HepG2 (cell line): ENCODE results near the gene RACGAP1. TPM values are rescaled to one million over a fixed set of nuclear protein-coding genes. Genes with fewer than 3 reads are reported as not detected.

Experiments
- ATAC-seq: fragments of 200-7000 bp; cut with Tn5 transposase; 3 replicates; pipeline ENCODE4 v1.9.1; 2020; ENCODE audit warnings: mild to moderate bottlenecking, moderate library complexity
- BruUV-seq: library from RNA; stranded (reverse); fragments of 400-500 nt; replicated peaks from 2 replicates; lab custom pipeline; 2021; lab: Mats Ljungman, UMichigan
- CTCF ChIA-PET: fragments of 300-600 bp; formaldehyde crosslinking; extraction: SDS; loops from one replicate; lab custom pipeline; 2021; ENCODE audit warnings: low total read pairs, inconsistent platforms, low intra/inter-chr PET ratio; lab: Yijun Ruan, JAX
- POLR2A ChIA-PET: fragments of 350-600 bp; sonication (Branson Sonifier 250); formaldehyde crosslinking; loops from one replicate; lab custom pipeline; 2020; ENCODE audit warnings: antibody characterized with exemption, inconsistent platforms; lab: Yijun Ruan, JAX
- DNase-seq: peaks from one replicate; pipeline ENCODE4 v3.0.0-alpha.2; 2015; ENCODE audit warnings: low spot score
- FAIRE-seq: peaks from 3 replicates; lab custom pipeline; 2011; peaks lifted over from hg19 to GRCh38; lab: Jason Lieb, UNC
- H2AFZ ChIP-seq: one replicate; pipeline ENCODE4 v1.6.1; 2011; ENCODE audit warnings: low read length, inconsistent platforms
- H3K27ac ChIP-seq: fragments of 300-600 bp; 3 replicates; pipeline ENCODE4 v1.8.0; 2011; ENCODE audit warnings: mixed run types, mild to moderate bottlenecking, mixed read lengths, low read length, inconsistent platforms; ENCODE audit not compliant: insufficient read depth; ENCODE audit errors: extremely low read length
- H3K27me3 ChIP-seq, 2 experiments: fragments of 200-600 bp in 1 of 2; 2 replicates in 1 of 2; 3 replicates in 1 of 2; pipeline versions ENCODE4 v1.6.0 to v1.8.0; 2011; ENCODE audit warnings: low read length in 2 of 2, mild to moderate bottlenecking in 2 of 2, moderate library complexity in 2 of 2, inconsistent platforms in 1 of 2; ENCODE audit not compliant: insufficient read depth in 2 of 2, control insufficient read depth in 1 of 2
- H3K36me3 ChIP-seq, 2 experiments: fragments of 200-600 bp in 1 of 2; replicated peaks in 1 of 2; 2 replicates in 1 of 2; 3 replicates in 1 of 2; pipeline versions ENCODE4 v1.5.1 to v1.8.0; 2011; ENCODE audit warnings: low read length in 2 of 2, inconsistent platforms in 1 of 2; ENCODE audit not compliant: insufficient read depth in 2 of 2, control insufficient read depth in 1 of 2
- H3K4me1 ChIP-seq: 2 replicates; pipeline ENCODE4 v1.5.1; 2012; ENCODE audit warnings: low read length, inconsistent platforms; ENCODE audit not compliant: insufficient read depth
- H3K4me2 ChIP-seq: 2 replicates; pipeline ENCODE4 v1.6.0; 2011; ENCODE audit warnings: low read depth, low read length, inconsistent platforms
- H3K4me3 ChIP-seq, 3 experiments: fragments of 200-600 bp in 1 of 3; sonication (generic), shearing (Covaris generic) in 1 of 3; replicated peaks in 1 of 3; 2 replicates each; pipeline ENCODE4 v1.5.1; 2011 to 2016; ENCODE audit warnings: low read length in 3 of 3, inconsistent platforms in 2 of 3, low read depth in 2 of 3, mild to moderate bottlenecking in 2 of 3, control low read depth in 1 of 3, mixed read lengths in 1 of 3; ENCODE audit not compliant: insufficient read depth in 1 of 3
- H3K79me2 ChIP-seq: one replicate; pipeline ENCODE4 v1.6.1; 2011; ENCODE audit warnings: low read length, inconsistent platforms; ENCODE audit not compliant: insufficient read depth
- H3K9ac ChIP-seq: 2 replicates; pipeline ENCODE4 v1.6.0; 2011; ENCODE audit warnings: mild to moderate bottlenecking, low read depth, low read length, inconsistent platforms; ENCODE audit not compliant: insufficient read depth
- H3K9me3 ChIP-seq: 2 replicates; pipeline ENCODE4 v1.5.1; 2012; ENCODE audit warnings: mild to moderate bottlenecking, low read length
- H4K20me1 ChIP-seq: 2 replicates; pipeline ENCODE4 v1.6.0; 2011; ENCODE audit warnings: inconsistent platforms, mild to moderate bottlenecking, low read length, moderate library complexity; ENCODE audit not compliant: insufficient read depth
- HNF1B ChIP-seq: sonication (generic); formaldehyde crosslinking; IDR thresholded peaks from 2 replicates; pipeline ENCODE4 v1.5.1; 2020; ENCODE audit warnings: mild to moderate bottlenecking, moderate library complexity, missing genetic modification reagents
- HNRNPH1 ChIP-seq: fragments of 200-400 bp; formaldehyde crosslinking; optimal IDR thresholded peaks from 2 replicates; pipeline ENCODE3; 2017; ENCODE audit warnings: mild to moderate bottlenecking, low read depth, low read length
- HNRNPLL ChIP-seq: fragments of 200-400 bp; formaldehyde crosslinking; IDR thresholded peaks from 2 replicates; pipeline ENCODE4 v1.6.1; 2017; ENCODE audit warnings: mild to moderate bottlenecking, low read depth, low read length; ENCODE audit not compliant: poor library complexity, severe bottlenecking
- POLR2A ChIP-seq, 2 experiments: IDR thresholded peaks; 2 replicates each; pipeline ENCODE4 v1.6.1; 2011; ENCODE audit warnings: low read depth in 2 of 2, low read length in 2 of 2, mild to moderate bottlenecking in 1 of 2, moderate library complexity in 1 of 2; ENCODE audit not compliant: insufficient read depth in 1 of 2
- PRMT3 ChIP-seq: sonication (generic); formaldehyde crosslinking; IDR thresholded peaks from 2 replicates; pipeline ENCODE4 v1.8.1; 2022; ENCODE audit warnings: low read depth, mild to moderate bottlenecking, moderate library complexity, missing genetic modification reagents, borderline replicate concordance
- RFX1 ChIP-seq: fragments of 450-650 bp; IDR thresholded peaks from 2 replicates; pipeline ENCODE4 v1.6.1; 2017
- SETDB1 ChIP-seq: sonication (generic); formaldehyde crosslinking; IDR thresholded peaks from 2 replicates; pipeline ENCODE4 v1.5.1; 2020; ENCODE audit warnings: missing genetic modification reagents, mild to moderate bottlenecking, borderline replicate concordance
- ZC3H4 ChIP-seq: sonication (generic); formaldehyde crosslinking; IDR thresholded peaks from 2 replicates; pipeline ENCODE4 v1.4.0; 2020; ENCODE audit warnings: missing genetic modification reagents, borderline replicate concordance
- ZFP36L2 ChIP-seq: sonication (generic); formaldehyde crosslinking; IDR thresholded peaks from 2 replicates; pipeline ENCODE4 v1.4.0; 2020; ENCODE audit warnings: missing genetic modification reagents
- ZNF331 ChIP-seq: sonication (generic); formaldehyde crosslinking; IDR thresholded peaks from 2 replicates; pipeline ENCODE4 v1.4.0; 2020; ENCODE audit warnings: missing genetic modification reagents
- ZNF567 ChIP-seq: sonication (generic); formaldehyde crosslinking; IDR thresholded peaks from 2 replicates; pipeline ENCODE4 v1.8.1; 2023; ENCODE audit warnings: mild to moderate bottlenecking, missing genetic modification reagents, borderline replicate concordance
- WGBS: methylation state at CpG from one replicate; pipeline ENCODE4 v1.1.6; 2017; ENCODE audit warnings: low lambda C conversion rate; 5-methylcytosine and 5-hydroxymethylcytosine counted together
- in situ Hi-C: cut with HindIII; loops from 2 replicates; pipeline ENCODE4 v1.10.0; 2017; ENCODE audit warnings: low pct_unique_long_range_greater_than_20kb; ENCODE audit not compliant: extremely low pct_ligation_motif_present
- intact Hi-C: fragments of 100-400 bp; cut with micrococcal nuclease; formaldehyde crosslinking; loops from one replicate; pipeline ENCODE4 v1.10.0; 2022; ENCODE audit not compliant: unreplicated experiment
- polyA plus RNA-seq, 8 experiments: library from polyadenylated mRNA; depleted of rRNA in 3 of 8; stranded (reverse) in 7 of 8; unstranded in 1 of 8; fragments of >200 nt; fragmentation: Illumina TruSeq in 4 of 8; extraction: Trizol in 4 of 8; gene quantifications; 2 replicates each; pipeline versions ENCODE4 v1.2.1 to v1.2.3, GENCODE V29; 2011 to 2016; ENCODE audit warnings: low read depth in 4 of 8, missing spikeins in 1 of 8, mixed read lengths in 1 of 8; ENCODE audit not compliant: insufficient read depth in 1 of 8
- total RNA-seq, 5 experiments: library from RNA; depleted of rRNA; stranded (reverse); fragments of >200 nt; fragmentation: Illumina TruSeq; extraction: Trizol; gene quantifications; 2 replicates each; pipeline ENCODE4 v1.2.3, GENCODE V29; 2016; ENCODE audit warnings: low read depth in 1 of 5
- TF ChIP-seq, protein P1 (sequence below): sonication (generic); formaldehyde crosslinking; IDR thresholded peaks from 2 replicates; pipeline ENCODE4 v1.5.0; 2020; ENCODE audit warnings: mild to moderate bottlenecking, missing genetic modification reagents, borderline replicate concordance
- TF ChIP-seq, protein P2 (sequence below): sonication (generic); formaldehyde crosslinking; conservative IDR thresholded peaks from 2 replicates; pipeline ENCODE4 v1.8.0; 2022; ENCODE audit warnings: mild to moderate bottlenecking, moderate library complexity, missing genetic modification reagents
- TF ChIP-seq, protein P3 (sequence below): sonication (generic); formaldehyde crosslinking; IDR thresholded peaks from 2 replicates; pipeline ENCODE4 v1.8.1; 2023; ENCODE audit warnings: missing genetic modification reagents, mild to moderate bottlenecking, borderline replicate concordance

RACGAP1 gene
- total and polyA plus RNA-seq, 2 of the 13 experiments (the other 11 are each of a cell fraction or from before 2014, with no cell fraction given): 16.7 to 57.9 TPM

GRCh38 chr12:49990273-49990672 is 35.0 kb downstream of the RACGAP1 start:
- no peaks in the 10 kb centered on the region for H3K9me3 ChIP-seq
- H4K20me1 ChIP-seq: no peaks in the 10 kb centered on the region
- H3K79me2 ChIP-seq: no peaks in the 10 kb centered on the region
- ChIA-PET CTCF (no interaction called here), POLR2A (no interaction called here)
- no peak for FAIRE-seq
- no peak overlapping the region for H3K4me2 ChIP-seq
- no peak for ATAC-seq
- no peak overlapping the region for H3K9ac ChIP-seq
- peaks cover 19 to 26% of the 10 kb centered on the region in 2 experiments for H3K36me3 ChIP-seq
- 96% methylated on average over 4 of the region's 4 CpGs for WGBS
- intact Hi-C loops: no loop called here
- H3K27me3 ChIP-seq: no peaks in the 10 kb centered on the region
- H2AFZ ChIP-seq: no peak overlapping the region
- BruUV-seq: no TSS peak
- H3K4me3 ChIP-seq: no peak overlapping the region
- no peak for DNase-seq
- in situ Hi-C loops: no loop called here
- H3K27ac ChIP-seq: no peak overlapping the region
- H3K4me1 ChIP-seq: peaks cover 20% of the 10 kb centered on the region
- TF ChIP-seq HNF1B (CRISPR knock-in tag) (no peak), SETDB1 (no peak), POLR2A (IDR thresholded peaks at IDR 0.05; ENCODE audit: insufficient read depth in 1 of 2, low read depth in 2 of 2, low read length in 2 of 2) (no peak), ZNF567 (no peak), ZNF331 (CRISPR knock-in tag) (no peak), HNRNPLL (no peak), PRMT3 (no peak), RFX1 (no peak), ZC3H4 (CRISPR knock-in tag) (no peak), HNRNPH1 (no peak), ZFP36L2 (CRISPR knock-in tag) (no peak)
- TF ChIP-seq, protein P1, sequence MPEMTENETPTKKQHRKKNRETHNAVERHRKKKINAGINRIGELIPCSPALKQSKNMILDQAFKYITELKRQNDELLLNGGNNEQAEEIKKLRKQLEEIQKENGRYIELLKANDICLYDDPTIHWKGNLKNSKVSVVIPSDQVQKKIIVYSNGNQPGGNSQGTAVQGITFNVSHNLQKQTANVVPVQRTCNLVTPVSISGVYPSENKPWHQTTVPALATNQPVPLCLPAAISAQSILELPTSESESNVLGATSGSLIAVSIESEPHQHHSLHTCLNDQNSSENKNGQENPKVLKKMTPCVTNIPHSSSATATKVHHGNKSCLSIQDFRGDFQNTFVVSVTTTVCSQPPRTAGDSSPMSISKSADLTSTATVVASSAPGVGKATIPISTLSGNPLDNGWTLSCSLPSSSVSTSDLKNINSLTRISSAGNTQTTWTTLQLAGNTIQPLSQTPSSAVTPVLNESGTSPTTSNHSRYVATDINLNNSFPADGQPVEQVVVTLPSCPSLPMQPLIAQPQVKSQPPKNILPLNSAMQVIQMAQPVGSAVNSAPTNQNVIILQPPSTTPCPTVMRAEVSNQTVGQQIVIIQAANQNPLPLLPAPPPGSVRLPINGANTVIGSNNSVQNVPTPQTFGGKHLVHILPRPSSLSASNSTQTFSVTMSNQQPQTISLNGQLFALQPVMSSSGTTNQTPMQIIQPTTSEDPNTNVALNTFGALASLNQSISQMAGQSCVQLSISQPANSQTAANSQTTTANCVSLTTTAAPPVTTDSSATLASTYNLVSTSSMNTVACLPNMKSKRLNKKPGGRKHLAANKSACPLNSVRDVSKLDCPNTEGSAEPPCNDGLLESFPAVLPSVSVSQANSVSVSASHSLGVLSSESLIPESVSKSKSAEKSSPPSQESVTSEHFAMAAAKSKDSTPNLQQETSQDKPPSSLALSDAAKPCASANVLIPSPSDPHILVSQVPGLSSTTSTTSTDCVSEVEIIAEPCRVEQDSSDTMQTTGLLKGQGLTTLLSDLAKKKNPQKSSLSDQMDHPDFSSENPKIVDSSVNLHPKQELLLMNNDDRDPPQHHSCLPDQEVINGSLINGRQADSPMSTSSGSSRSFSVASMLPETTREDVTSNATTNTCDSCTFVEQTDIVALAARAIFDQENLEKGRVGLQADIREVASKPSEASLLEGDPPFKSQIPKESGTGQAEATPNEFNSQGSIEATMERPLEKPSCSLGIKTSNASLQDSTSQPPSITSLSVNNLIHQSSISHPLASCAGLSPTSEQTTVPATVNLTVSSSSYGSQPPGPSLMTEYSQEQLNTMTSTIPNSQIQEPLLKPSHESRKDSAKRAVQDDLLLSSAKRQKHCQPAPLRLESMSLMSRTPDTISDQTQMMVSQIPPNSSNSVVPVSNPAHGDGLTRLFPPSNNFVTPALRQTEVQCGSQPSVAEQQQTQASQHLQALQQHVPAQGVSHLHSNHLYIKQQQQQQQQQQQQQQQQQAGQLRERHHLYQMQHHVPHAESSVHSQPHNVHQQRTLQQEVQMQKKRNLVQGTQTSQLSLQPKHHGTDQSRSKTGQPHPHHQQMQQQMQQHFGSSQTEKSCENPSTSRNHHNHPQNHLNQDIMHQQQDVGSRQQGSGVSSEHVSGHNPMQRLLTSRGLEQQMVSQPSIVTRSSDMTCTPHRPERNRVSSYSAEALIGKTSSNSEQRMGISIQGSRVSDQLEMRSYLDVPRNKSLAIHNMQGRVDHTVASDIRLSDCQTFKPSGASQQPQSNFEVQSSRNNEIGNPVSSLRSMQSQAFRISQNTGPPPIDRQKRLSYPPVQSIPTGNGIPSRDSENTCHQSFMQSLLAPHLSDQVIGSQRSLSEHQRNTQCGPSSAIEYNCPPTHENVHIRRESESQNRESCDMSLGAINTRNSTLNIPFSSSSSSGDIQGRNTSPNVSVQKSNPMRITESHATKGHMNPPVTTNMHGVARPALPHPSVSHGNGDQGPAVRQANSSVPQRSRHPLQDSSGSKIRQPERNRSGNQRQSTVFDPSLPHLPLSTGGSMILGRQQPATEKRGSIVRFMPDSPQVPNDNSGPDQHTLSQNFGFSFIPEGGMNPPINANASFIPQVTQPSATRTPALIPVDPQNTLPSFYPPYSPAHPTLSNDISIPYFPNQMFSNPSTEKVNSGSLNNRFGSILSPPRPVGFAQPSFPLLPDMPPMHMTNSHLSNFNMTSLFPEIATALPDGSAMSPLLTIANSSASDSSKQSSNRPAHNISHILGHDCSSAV (CRISPR knock-in tag): no peak
- TF ChIP-seq, protein P2, sequence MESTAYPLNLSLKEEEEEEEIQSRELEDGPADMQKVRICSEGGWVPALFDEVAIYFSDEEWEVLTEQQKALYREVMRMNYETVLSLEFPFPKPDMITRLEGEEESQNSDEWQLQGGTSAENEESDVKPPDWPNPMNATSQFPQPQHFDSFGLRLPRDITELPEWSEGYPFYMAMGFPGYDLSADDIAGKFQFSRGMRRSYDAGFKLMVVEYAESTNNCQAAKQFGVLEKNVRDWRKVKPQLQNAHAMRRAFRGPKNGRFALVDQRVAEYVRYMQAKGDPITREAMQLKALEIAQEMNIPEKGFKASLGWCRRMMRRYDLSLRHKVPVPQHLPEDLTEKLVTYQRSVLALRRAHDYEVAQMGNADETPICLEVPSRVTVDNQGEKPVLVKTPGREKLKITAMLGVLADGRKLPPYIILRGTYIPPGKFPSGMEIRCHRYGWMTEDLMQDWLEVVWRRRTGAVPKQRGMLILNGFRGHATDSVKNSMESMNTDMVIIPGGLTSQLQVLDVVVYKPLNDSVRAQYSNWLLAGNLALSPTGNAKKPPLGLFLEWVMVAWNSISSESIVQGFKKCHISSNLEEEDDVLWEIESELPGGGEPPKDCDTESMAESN (CRISPR knock-in tag): no peak
- TF ChIP-seq, protein P3, sequence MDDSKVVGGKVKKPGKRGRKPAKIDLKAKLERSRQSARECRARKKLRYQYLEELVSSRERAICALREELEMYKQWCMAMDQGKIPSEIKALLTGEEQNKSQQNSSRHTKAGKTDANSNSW (CRISPR knock-in tag): no peak
